IPS DF 6.9 (cell line): ENCODE results near the gene GTF2F1.
"Not testable (repeated sequence)": the region's sequence is repeated elsewhere in the genome, so short reads cannot be mapped to it uniquely, and the experiment has no call there.

Experiments
- DNase-seq: peaks from one replicate; pipeline ENCODE4 v3.0.0-alpha.2; 2013; ENCODE audit warnings: low read depth, low spot score
- H3K27ac ChIP-seq: one replicate; pipeline ENCODE4 v1.5.1; 2013; ENCODE audit warnings: low read length, control low read depth
- H3K27me3 ChIP-seq: 2 replicates; pipeline ENCODE4 v1.6.1; 2013; ENCODE audit warnings: mild to moderate bottlenecking, low read length; ENCODE audit not compliant: control insufficient read depth, insufficient read depth
- H3K36me3 ChIP-seq: 2 replicates; pipeline ENCODE4 v1.6.1; 2013; ENCODE audit warnings: low read length; ENCODE audit not compliant: control insufficient read depth, insufficient read depth
- H3K4me1 ChIP-seq: 2 replicates; pipeline ENCODE4 v1.6.1; 2013; ENCODE audit warnings: low read length; ENCODE audit not compliant: control insufficient read depth, insufficient read depth
- H3K4me3 ChIP-seq: 2 replicates; pipeline ENCODE4 v1.5.1; 2013; ENCODE audit warnings: mild to moderate bottlenecking, low read length
- H3K9me3 ChIP-seq: 2 replicates; pipeline ENCODE4 v1.6.1; 2013; ENCODE audit warnings: low read length, inconsistent platforms; ENCODE audit not compliant: control insufficient read depth, insufficient read depth
- WGBS: extraction: QIAGEN DNeasy Blood & Tissue Kit; methylation state at CpG from one replicate; pipeline ENCODE4 v1.1.7; 2013; ENCODE audit warnings: mixed read lengths, missing lambda C conversion rate; ENCODE audit not compliant: insufficient read length, insufficient coverage; 5-methylcytosine and 5-hydroxymethylcytosine counted together

Gene GTF2F1

DNA sequence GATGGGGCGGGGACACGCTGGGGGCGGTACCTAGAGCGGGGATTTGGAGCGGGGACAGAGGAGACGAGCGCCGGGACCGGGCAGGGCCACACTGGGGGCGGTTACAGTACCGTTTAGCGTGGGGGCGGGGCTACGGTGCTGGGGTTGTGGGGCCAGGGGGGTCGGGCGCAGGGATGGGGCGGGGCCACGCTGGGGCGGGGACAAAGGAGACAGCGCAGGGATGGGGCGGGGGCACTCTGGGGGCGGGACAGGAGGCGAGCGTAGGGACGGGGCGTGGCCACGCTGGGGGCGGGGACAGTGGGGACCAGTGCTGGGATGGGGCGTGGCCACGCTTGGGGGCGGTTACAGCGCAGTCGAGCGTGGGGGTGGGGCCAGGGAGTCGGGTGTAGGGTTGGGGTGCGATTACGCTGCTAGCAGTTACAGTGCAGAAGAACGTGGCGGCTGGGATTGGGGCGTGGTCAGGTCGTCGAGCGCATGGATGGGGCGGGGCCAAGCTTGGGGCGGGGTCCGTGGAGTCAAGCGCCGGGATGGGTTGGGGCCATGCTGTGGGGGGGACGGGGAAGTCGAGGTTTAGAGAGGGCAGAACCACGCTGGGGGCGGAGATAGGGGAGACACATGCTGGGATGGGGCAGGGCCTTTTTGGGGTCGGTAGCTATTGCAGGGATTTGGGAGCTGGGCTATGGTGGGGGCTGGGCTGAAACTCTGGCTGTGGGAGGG, 19.7 kb downstream of the GTF2F1 start:
- WGBS, result no CpG with 5 or more reads among the region's 53 CpGs
- DNase-seq, result peak; percentile 92
- Histone ChIP-seq H3K36me3 (peaks cover 7% of the 10 kb centered on the region), H3K9me3 (no peaks in the 10 kb centered on the region), H3K27me3 (no peaks in the 10 kb centered on the region), H3K4me3 (peak overlapping the region; percentile 97; the same call in 1 of the 2 replicates), H3K27ac (no peak overlapping the region), H3K4me1 (peaks cover 2% of the 10 kb centered on the region)

DNA sequence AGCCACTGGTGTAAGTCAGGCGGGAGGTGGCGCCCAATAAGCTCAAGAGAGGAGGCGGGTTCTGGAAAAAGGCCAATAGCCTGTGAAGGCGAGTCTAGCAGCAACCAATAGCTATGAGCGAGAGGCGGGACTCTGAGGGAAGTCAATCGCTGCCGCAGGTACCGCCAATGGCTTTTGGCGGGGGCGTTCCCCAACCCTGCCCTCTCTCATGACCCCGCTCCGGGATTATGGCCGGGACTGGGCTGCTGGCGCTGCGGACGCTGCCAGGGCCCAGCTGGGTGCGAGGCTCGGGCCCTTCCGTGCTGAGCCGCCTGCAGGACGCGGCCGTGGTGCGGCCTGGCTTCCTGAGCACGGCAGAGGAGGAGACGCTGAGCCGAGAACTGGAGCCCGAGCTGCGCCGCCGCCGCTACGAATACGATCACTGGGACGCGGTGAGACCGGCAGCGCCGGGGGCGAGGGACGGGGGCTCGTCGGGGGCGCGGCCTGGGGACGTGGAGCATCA, 20.3 kb downstream of the GTF2F1 start, which contains the start of gene ALKBH7:
TSS of gene ALKBH7 (plus strand) at position 201 of the 502 bp plus-strand sequence. CDS start at position 228, 27 bp downstream.
- peak; percentile 98 for DNase-seq
- peaks cover 7% of the 10 kb centered on the region for H3K36me3 ChIP-seq
- peak within 1 kb of the TSS; percentile 97 for H3K4me3 ChIP-seq
- H3K27ac ChIP-seq, result no peak within 1 kb of the TSS
- WGBS, result no CpG with 5 or more reads among the region's 47 CpGs
- H3K4me1 ChIP-seq, result peaks cover 2% of the 10 kb centered on the region
- H3K9me3 ChIP-seq, result no peaks in the 10 kb centered on the region
- no peaks in the 10 kb centered on the region for H3K27me3 ChIP-seq

- Histone ChIP-seq H3K4me1 (no peaks in the 10 kb centered on the region), H3K36me3 (peaks cover 4% of the 10 kb centered on the region)
Measured at GRCh38 chr19:6364353-6364752, 28.6 kb downstream of the GTF2F1 start.

DNA sequence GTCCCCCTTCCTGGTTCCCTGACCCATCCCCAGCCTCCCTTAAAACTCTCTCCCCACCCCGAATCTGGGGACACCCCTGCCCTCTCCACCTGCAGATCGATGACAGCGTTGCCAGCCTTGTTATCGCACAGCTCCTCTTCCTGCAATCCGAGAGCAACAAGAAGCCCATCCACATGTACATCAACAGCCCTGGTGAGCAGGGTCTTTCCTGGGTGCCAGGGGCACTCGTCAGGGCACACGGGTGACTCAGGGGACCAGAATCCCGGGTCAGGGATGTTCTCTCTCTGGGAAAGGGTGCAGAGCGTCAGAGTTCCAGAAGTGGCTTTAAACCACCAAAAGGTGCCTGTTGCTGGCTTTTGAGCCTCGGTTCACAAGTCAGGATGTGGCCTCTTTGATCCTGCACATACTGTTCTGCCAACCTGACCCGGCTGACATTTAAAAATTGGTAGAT, 30.6 kb downstream of the GTF2F1 start:
- Histone ChIP-seq H3K27me3 (no peaks in the 10 kb centered on the region), H3K27ac (no peak overlapping the region), H3K4me1 (no peaks in the 10 kb centered on the region), H3K4me3 (peak overlapping the region; percentile 92; the same call in 1 of the 2 replicates), H3K36me3 (peaks cover 4% of the 10 kb centered on the region), H3K9me3 (no peaks in the 10 kb centered on the region)
- DNase-seq, result no peak
- no CpG with 5 or more reads among the region's 11 CpGs for WGBS

More at GRCh38 chr19:6364353-6364752, 28.6 kb downstream of the GTF2F1 start:
- Histone ChIP-seq H3K27ac (no peak overlapping the region), H3K4me3 (no peak overlapping the region), H3K27me3 (no peaks in the 10 kb centered on the region), H3K9me3 (no peaks in the 10 kb centered on the region)
- no peak for DNase-seq
- WGBS, result no CpG with 5 or more reads among the region's 21 CpGs

- Histone ChIP-seq H3K27me3 (no peaks in the 10 kb centered on the region), H3K9me3 (no peaks in the 10 kb centered on the region), H3K4me1 (no peaks in the 10 kb centered on the region), H3K4me3 (peak overlapping the region; percentile 92), H3K27ac (no peak overlapping the region), H3K36me3 (peaks cover 4% of the 10 kb centered on the region)
- no CpG with 5 or more reads among the region's 7 CpGs for WGBS
- no peak for DNase-seq
Measured at GRCh38 chr19:6362027-6362350, 31.0 kb downstream of the GTF2F1 start.

- not testable (repeated sequence) for H3K27ac ChIP-seq, H3K9me3 ChIP-seq, H3K4me1 ChIP-seq, H3K36me3 ChIP-seq, DNase-seq, H3K27me3 ChIP-seq, H3K4me3 ChIP-seq
- no CpG with 5 or more reads among the region's 10 CpGs for WGBS
Measured at GRCh38 chr19:6360857-6361216, 32.1 kb downstream of the GTF2F1 start.

DNA sequence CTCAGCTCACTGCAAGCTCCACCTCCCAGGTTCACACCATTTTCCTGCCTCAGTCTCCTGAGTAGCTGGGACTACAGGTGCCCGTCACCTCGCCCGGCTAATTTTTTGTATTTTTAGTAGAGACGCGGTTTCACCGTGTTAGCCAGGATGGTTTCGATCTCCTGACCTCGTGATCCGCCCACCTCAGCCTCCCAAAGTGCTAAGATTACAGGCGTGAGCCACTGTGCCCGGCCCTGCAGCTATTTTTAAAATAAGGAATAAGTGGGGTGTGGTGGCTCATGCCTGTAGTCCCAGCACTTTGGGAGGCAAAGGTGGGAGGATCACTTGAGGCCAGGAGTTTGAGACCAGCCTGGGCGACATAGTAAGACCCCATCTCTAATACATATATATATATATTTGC, 32.5 kb downstream of the GTF2F1 start:
- WGBS, result no CpG with 5 or more reads among the region's 12 CpGs
- not testable (repeated sequence) for DNase-seq, H3K4me3 ChIP-seq, H3K27ac ChIP-seq, H3K27me3 ChIP-seq, H3K9me3 ChIP-seq, H3K4me1 ChIP-seq, H3K36me3 ChIP-seq

DNA sequence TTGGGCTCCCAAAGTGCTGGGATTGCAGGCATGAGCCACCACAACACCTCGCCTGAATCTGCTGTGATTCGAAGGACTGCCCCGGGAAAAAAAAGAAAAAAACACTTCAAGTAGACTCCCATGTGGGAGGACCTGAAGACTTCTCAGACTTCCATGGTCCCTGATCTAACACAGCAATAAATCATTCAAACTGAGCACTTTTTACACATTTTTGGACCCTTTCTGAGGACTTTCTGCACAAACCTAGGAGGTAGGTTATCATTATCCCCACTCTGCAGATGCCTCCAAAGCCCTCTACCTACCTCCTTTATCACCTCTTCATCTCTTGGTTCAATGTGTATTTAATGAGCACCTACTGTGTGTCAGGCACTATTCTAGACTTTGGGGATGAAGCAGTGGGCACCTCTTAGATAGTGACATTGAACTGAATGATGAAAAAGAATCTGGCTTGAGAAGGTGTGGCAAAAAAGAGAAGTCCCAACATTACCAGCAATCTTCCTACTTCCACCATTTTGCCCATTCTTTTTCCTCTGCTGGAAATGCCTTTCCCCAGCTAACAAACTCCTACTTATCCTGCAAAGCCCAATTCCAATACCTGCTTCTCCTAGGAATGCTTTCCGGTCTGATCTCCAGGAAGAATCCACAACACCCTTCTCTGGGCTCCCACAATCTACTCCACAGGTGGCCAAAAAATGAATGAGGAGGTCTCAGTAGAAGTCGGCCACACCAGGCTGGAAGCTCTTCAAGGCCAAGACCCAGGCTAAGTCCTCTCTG, 33.2 kb downstream of the GTF2F1 start:
- no peaks in the 10 kb centered on the region for H3K4me1 ChIP-seq
- no peak overlapping the region; the same call in 1 of the 2 replicates for H3K4me3 ChIP-seq
- no peak overlapping the region for H3K27ac ChIP-seq
- no peaks in the 10 kb centered on the region for H3K27me3 ChIP-seq
- WGBS, result no CpG with 5 or more reads among the region's 5 CpGs
- no peaks in the 10 kb centered on the region; the same call in 1 of the 2 replicates for H3K36me3 ChIP-seq
- H3K9me3 ChIP-seq, result no peaks in the 10 kb centered on the region
- DNase-seq, result no peak

GRCh38 chr19:6358003-6358402, 35.0 kb downstream of the GTF2F1 start:
- H3K36me3 ChIP-seq, result no peaks in the 10 kb centered on the region
- H3K27me3 ChIP-seq, result no peaks in the 10 kb centered on the region
- H3K9me3 ChIP-seq, result no peaks in the 10 kb centered on the region
- H3K4me1 ChIP-seq, result no peaks in the 10 kb centered on the region
- WGBS, result no CpG with 5 or more reads among the region's 9 CpGs
- no peak overlapping the region for H3K4me3 ChIP-seq
- H3K27ac ChIP-seq, result no peak overlapping the region
- DNase-seq, result no peak

DNA sequence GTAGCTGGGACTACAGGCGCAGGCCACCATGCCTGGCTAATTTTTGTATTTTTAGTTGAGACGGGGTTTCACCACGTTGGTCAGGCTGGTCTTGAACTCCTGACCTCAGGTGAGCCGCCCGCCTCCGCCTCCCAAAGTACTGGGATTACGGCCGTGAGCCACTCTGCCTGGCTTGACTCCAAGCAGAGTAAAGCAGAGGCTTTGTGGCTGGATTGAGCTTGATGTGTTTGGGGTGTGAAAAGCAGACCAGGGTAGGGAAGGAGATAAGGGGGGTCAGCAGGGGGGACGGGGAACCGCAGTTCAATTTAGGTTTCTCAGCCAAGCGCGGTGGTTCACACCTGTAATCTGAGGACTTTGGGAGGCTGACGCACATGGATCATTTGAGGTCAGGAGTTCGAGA, 35.8 kb downstream of the GTF2F1 start:
- no CpG with 5 or more reads among the region's 14 CpGs for WGBS
- no peak for DNase-seq
- Histone ChIP-seq H3K9me3 (no peaks in the 10 kb centered on the region), H3K4me1 (no peaks in the 10 kb centered on the region), H3K36me3 (no peaks in the 10 kb centered on the region), H3K27me3 (no peaks in the 10 kb centered on the region), H3K27ac (no peak overlapping the region), H3K4me3 (no peak overlapping the region)
